GM21528 (cell line): ENCODE results near the gene MGLL.
A peak's percentile ranks its signal among the peaks of the same experiment; 100 is the strongest.

Experiments
- ATAC-seq: cut with Tn5 transposase; IDR thresholded peaks from one replicate; pipeline ENCODE4 v1.9.1; 2021; ENCODE audit warnings: mild to moderate bottlenecking, moderate library complexity; ENCODE audit not compliant: unreplicated experiment, low FRiP score

The MGLL gene

DNA sequence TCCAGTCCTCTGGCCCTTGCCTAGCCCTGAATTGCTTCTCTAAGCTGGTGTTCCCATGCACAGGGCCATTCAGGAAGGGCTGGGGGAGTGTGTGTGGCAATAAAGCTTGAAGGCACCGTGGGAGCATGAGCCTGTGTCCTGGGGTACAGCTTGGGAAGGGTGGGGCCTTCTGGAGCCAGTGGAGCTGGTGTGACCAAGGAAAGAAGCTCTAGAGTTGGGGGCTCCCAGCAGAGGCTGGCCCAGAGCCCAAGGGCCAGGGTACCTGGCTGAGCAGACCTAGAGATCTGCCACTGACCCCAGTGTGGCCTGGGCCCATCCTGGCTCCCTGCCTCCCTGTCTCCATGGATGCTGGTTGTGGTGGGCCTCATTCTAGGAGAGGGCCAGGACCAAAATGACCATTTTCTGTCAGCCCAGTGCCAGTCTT is 141.5 kb downstream of the MGLL start:
- no peak for ATAC-seq

DNA sequence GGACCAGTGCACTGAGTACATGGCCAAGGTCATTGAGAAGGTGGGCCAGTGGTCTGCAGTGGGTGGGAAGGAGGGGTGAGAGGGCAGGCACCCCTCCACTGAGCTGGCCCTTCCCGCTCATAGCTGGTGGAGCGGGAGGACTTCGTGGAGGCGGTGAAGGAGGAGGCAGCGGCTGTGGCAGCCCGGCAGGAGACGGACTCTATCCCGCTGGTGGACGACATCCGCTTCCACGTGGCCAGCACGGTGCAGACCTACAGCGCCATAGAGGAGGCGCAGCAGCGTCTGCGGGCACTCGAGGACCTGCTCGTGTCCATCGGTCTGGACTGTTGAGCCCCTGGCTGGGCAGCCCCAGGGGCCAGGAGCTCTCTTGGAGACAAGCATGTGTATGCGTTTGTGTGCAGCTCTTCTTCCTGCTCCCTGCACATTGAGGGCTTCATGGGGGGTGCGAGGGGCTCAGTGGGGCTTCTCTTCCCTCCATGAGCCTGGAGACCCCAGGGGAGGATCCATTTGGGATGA is 142.1 kb downstream of the MGLL start:
- no peak for ATAC-seq

DNA sequence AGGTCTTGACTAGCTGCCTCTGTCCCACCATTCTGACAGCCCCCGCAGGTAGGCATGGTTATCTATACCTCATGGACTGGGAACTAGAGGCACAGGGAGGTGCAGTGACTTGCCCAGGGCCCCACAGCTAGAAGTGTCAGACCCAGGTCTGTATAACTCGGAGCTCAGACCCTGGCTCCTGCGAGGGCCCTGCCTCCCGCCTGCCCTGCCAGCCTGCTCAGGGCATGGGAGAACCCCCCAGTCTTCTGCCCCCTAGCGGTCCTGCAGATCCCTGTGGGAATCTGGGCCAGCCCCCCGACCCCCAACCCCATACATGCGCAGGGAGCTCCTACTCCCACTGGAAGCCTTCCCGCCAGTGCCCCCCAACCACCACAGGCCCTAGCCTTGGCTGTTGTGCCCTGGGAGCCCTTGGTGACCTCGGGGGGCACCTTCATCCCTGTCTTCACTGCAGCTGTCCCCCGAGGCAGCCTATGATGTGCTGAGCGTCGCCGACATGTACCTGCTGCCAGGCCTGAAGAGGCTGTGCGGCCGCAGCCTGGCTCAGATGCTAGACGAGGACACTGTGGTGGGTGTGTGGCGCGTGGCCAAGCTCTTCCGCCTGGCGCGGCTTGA is 142.7 kb downstream of the MGLL start:
- ATAC-seq: no peak

DNA sequence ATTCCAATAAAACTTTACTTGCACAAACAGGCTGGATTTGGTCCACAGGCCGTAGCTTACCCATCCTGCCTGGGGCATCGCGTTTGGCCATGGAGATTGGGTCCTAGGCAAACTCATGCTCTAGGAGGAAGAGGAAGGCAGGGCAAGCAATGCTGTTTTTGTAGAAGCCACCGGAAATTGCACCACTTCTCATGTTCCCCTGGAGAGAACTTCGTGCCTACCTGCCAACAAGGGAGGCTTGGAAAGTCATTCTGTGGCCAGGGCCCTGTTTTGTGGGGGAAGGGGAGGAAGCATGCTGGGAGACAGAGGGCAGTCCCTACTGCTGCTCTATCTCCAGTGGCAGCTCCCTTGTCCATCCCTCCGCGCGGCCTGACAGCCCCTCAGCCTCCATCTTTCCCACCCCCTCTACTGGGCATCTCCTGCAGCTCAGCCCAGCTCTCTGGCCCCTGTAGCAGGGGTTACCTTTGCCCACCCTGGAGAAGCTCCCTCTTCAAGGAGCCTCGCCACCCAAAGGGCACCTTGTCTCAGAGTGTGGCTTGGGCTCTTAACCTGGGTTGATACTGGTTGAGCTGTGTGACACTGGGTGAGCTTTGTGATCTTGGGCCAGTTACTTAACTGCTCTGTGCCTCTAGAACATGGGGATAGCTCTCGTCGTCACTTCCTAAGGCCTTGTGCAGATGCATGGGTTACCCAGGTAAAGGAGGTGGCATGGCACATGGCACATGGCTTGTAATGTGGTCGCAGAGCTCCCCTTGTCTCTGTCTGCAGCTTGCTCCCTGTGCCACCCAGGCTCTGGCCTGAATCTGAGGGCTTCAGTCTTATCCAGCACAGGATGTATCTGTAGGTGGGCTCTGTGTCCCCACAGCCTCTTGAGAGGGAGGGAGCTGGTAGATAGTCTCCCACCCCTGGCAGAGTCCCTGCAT is 143.4 kb downstream of the MGLL start:
- no peak for ATAC-seq

DNA sequence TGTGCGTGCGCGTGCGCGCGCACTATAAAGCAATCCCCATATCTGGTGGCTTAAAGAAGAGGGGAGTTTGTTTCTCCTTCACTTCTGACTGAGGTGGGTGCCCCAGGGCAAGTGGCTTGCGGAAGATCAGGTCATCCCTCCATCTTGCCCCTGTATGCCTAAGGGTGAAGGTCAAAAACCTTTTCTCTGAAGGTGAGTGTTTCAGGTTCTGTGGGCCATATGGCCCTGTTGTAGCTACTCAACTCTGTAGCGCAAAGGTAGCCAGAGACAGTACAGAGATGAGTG is 144.1 kb downstream of the MGLL start:
- ATAC-seq: no peak

DNA sequence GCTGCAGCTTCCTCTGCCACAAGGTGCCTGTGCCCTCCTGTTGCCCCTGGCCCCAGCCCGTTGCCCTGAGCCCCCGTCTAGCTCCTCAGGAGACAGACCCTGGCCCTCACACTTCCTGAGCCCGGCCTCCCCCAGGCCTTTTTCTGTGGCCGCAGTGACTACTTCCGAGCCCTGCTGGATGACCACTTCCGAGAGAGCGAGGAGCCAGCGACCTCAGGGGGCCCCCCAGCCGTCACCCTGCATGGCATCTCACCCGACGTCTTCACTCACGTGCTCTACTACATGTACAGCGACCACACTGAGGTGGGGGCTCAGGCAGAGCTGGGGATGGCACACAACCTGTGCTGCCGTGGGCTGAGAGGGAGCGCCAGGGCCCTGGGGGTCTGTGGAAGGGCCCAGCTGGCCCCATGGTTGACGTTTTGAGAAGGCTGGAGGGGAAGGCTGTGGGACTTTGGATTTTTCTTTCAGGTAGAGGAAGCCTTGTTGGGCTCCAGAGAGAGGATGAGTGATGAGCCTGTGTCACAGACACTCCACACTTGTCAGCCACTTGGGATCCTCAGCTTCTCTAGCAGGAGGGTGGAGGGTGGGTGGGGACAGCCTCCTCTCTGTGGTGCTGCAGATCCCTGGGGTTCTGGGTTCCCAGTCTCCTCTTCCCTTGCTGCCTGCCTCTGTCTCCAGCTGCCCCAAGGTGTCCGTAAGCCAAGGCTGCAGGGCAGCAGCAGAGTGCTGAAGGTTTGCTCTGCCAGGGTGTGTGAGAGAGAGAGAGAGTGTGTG is 144.6 kb downstream of the MGLL start:
- ATAC-seq: no peak

DNA sequence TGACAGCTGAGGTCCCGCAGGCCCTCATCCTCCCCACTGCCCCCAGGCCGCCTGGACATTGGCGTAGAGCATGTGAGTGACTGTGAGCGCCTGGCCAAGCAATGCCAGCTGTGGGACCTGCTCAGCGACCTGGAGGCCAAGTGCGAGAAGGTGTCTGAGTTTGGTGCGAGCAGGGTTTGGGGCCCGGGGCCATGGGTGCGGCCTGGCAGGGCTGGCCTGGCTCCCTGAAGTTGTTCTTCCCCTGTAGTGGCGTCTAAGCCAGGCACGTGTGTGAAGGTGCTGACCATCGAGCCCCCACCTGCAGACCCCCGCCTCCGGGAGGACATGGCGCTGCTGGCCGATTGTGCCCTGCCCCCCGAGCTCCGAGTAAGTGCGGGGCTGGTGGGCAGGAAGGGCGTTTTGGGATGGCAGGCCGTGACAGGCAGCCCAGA is 145.4 kb downstream of the MGLL start:
- no peak for ATAC-seq

DNA sequence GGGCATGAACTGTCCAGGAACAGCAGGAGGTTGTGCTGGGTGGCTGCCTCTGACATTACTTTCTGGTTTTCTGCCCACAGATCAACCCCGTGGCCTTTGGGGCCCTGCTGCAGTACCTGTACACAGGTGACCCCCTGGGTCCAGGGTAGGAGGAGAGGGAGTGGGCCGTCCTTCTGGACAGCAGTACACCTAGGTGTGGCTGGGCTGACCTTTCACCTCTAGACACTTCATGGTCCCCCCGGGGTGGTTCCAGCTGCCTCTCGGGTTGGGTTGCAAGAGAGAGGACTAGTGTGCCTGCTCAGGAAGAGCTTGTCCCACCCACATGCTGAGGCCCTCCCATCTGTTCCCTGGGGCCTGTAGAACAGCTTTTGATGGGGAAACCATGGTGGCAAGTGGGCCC is 145.9 kb downstream of the MGLL start:
- ATAC-seq: no peak

DNA sequence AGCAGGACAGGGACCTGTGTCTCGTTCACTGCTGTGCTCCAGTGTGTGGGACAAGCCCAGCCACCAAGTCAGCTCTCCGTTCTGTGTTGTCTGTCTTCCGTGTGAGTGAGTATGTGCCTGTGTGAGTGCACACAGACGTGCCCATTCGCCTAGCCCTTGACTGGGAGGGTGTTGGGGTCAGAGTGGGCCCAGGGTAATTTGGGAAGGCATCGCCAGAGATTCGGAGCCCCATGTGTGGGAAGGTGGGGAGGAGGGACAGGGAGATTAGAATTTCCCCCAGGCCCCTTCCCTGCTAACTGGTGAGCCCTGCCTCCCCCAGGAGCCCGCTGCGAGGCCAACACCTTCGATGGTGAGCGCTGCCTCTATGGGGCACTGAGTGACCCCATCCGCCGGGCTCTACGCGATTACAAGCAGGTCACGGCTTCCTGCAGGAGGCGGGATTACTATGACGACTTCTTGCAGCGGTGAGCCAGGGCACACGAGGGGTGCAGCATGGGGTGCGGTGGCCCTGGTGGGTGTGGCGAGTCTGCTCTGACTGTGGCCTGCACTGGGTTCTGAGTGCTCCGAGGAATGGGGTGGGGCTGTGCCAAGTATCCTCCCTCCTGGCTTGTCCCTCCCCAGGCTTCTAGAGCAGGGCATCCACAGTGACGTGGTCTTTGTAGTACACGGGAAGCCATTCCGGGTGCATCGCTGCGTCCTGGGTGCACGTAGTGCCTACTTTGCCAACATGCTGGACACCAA is 146.5 kb downstream of the MGLL start:
- ATAC-seq: no peak

DNA sequence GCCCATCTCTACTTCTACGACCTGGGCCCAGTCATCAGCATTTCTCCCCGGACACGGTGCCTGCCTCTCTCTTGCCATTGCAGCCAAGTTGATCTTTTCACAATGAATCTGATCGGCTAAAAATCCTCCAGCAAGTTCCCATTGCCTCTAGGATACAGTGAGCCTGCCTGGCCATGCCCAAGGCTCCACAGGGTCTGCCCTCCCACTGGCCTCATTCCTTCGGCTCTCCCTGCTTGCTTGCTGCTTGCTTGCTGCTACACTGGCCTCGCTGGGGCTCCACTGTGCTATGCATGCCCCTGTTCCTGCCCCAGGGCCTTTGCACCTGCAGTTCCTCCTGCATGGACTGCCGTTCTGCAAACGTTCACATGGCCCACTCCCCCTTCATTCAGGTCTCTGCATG is 147.5 kb downstream of the MGLL start:
- no peak for ATAC-seq

DNA sequence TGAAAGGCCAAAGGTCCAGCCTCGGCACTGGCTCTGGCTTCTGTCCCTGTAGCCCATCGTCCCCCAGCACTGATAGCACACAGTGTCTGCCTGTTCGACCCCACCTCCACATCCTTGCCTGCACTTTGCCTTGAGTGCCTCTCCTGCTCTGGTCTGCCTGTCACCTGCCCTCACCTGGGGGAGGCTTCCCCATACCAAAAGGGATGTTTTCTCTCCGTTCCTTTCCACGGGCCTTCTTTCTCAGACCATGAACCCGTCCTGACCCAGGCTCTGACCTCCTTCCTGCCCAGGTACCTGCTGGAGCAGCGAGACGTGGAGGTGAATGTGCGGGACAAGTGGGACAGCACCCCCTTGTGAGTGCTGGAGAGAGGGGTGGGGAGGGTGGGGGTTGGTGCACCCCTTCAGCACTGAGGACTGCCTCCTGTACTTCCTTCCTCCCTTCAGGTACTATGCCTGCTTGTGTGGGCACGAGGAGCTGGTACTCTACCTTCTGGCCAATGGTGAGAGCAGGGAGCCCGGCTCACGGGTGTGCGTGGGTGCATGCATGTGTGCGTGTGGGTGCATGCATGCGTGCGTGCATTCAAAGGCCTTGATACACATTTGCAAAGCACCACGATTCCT is 148.1 kb downstream of the MGLL start:
- no peak for ATAC-seq

DNA sequence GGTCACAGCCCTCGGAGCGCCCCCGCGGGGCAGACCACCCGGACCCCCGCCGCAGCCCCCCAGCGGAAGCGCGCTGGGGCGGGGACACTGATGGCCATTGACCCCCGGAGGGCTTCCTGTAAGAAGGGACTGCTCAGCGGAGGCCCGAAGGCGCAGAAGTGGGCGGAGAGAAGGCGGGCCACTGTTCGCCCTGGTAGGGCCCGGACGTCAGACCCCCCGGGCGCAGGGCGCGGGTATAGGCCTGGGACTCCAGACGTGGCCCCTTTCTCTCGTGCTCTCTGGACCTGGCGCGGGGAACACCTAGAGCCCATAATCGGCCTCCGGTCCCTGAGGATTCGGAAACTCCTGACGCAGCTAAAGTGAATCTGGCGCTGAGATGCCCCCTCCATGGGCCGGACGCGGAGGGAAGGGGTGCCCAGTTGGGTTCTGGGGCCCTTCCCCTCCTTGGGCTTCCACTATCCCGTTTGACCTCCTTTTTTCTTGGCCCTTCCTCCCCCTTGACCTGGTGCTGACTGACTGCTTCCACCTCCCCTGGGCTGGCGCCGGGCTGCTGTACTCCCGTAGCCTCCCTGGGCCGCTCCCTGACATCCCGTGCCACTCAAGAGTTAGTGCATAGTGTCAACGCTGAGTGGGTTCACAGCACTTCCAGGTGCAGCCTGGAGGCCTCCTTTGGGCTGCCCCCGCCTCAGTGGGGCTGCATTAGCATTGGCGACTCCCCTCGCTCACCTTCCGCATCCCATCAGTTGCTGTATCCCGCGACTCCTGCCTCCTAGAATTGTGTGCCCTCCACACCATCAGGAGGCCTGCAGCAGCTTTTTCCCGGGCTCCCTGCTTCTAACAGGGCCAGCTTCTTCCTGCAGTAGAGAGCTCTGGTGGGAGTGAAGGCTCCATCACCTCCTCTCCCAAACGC is 148.9 kb downstream of the MGLL start:
- peak; percentile 32 for ATAC-seq

DNA sequence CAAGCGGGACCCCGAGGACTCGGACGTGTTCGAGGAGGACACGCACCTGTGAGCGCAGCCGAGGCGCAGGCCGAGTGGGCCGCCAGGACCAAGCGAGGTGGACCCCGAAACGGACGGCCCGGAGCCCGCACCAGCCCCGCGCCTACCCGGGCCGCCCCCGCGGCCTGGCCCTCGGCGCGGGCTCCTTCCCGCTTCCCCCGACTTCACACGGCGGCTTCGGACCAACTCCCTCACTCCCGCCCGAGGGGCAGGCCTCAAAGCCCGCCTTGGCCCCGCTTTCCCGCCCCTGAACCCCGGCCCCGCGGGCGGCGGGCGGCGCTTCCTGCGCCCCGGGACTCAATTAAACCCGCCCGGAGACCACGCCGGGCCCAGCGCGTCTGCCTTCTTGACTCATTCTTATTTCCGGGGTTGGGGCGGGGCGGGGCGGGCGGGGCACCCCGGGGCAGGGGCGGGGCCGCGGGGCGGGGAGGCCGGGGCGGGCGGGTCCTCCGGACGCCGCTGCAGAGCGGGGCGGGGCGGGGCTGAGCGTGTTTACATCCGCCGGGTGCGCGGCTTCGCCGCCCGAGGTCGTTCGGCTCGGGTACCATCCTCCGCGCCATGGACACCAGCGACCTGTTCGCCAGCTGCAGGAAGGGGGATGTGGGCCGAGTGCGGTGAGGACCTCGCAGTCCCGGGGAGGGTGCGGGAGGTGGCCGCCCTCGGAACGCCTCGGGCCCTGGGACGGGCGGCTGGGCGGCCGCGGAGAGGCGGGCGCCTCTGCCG is 149.7 kb downstream of the MGLL start, which contains the start of gene ABTB1:
ABTB1 (plus strand) TSS at position 524 of the 762 bp plus-strand sequence; CDS start at position 598, 74 bp downstream.
- ATAC-seq: peak; percentile 74

DNA sequence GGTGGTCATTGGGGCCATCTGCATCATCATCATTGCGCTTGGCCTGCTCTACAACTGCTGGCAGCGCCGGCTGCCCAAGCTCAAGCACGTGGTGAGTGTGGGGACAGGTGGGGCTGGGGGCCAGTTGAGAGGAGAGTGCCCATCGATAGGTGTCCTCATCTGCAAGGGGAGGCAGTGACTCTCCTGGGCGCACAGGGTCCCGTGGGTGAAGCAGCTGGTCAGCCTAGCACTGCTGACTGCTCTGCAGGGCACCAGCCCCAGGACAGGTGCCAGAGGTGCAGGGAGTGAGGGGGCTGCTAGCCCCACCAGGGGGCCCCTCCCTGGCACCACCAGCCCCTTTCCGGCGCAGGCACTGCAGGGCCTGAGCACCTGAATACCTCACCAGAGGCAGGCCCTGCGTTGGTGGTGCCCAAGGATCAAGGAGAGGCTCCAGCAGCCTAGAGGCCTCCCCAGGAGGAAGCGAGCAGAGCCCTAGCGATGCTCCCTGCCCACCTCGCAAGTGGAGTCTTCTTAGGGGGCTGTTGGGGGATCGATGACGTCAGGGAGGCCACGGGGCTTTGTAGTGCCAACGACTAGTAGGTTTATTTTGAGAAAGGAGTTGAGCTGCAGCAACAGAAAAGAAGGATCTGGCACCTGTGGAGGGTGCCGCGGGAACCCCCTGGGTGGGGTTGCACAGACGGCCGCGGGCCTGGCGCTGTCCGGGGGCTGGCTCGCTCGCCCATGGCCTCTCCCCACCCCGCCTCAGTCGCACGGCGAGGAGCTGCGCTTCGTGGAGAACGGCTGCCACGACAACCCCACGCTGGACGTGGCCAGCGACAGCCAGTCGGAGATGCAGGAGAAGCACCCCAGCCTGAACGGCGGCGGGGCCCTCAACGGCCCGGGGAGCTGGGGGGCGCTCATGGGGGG is 150.5 kb downstream of the MGLL start:
- ATAC-seq: peak; percentile 25

DNA sequence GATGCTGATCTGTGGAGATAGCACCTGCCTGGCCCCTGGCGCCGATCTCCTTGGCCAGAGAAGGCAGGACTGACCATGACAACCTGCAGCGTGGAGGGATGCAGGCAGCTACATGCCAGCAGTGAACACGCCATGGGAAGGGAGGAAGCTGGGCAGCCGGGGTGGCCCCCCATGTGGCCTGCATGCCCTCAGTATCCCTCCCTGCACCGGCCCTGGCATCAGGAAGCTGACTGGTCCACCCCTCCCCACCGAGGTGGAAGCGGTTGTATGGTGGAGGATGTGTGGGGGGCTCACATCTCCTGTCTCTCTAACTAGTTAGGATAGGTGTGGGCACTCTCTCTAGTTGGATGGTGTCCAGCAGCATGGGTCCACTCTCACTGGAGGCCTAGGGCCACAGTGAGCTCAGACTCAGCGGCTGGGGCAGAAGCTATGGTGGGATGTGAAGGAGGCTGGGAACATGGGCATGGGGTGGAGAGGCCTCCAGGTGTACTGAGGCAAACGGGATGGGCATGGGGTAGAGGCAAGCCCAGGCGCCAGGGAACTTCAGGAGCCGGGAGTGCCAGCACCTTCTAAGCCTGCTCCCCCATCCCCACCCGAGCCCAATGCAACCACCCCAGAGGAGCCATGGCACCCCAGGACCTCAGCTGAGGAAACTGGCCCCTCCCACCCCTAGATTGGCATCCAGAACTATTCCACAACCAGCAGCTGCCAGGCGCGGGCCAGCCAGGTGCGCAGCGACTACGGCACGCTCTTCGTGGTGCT is 151.4 kb downstream of the MGLL start:
- ATAC-seq: no peak

DNA sequence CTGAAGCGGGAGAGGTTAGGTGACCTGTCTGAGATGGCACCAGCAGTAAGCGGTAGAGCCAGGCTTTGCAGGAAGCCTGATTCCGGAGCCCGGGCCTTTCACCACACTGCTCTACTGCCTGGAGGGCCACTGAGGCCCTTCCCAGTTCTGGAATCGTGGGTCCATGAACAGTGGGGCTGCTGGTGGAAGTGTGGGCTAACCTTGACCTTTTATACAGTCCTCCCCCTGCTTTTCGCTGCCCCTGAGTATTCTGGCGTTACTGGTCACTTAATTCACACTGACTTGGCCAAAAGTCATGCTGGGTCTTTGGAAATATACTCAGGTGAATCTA is 152.1 kb downstream of the MGLL start:
- no peak for ATAC-seq
